Heart left ventricle (tissue), 13 donors: ENCODE measurements around the gene CRACDL.

ENCODE experiments used
- CTCF ChIP-seq, 12 donors: fragments of 200-600 bp; sonication (generic) in 4 of 12; IDR thresholded peaks; one replicate each; pipeline versions ENCODE4 v1.5.0 to v1.8.0; 2018 to 2022; ENCODE audit warnings: antibody characterized with exemption in 12 of 12, mild to moderate bottlenecking in 5 of 12
- POLR2A ChIP-seq, 2 donors: fragments of 450-650 bp; IDR thresholded peaks; one replicate each; pipeline ENCODE4 v1.6.1; 2017; ENCODE audit warnings: antibody characterized with exemption in 2 of 2, mild to moderate bottlenecking in 2 of 2, moderate library complexity in 2 of 2
- donor health status: ischemic (EF 13 %, LVEDD 7.1; RV severe dilation, severe dysfunction).
- donor health status: DM: no; HTN: yes; CAD: no.
- donor health status: DM: no; HTN: no; CAD: no.
- donor health status: ischemic (EF 25% LVEDD 6.9; RV normal size, moderate dysfunction).
- donor health status: ischemic (EF 25% LVEDD 5.7; RV mildly dilated, moderate dysfunction).
- donor health status: ischemic (EF 35%, LVEDD 5.7; RV mildly dilated, moderate dysfunction).
- donor health status: nonischemic (EF 11% LVEDD 7.7; RV severe dilation, severe dysfunction).
- donor health status: DM: yes; HTN: yes; CAD: no.
- donor health status: PGD.
- donor health status: ischemic (EF 29% LVEDD 5.4; RV normal size, mild dysfunction).
- donor health status: nonischemic (EF 23%, LVEDD 6.1; RV moderate dilation, normal function).

- TF ChIP-seq CTCF (IDR thresholded peaks at IDR 0.05) (no peak), POLR2A (IDR thresholded peaks at IDR 0.05) (no peak)
Measured at GRCh38 chr2:98773907-98774306, 162.1 kb downstream of the CRACDL start.
